ENCODE measurements around the gene FOXK2.
"Not testable (repeated sequence)": the region's sequence is repeated elsewhere in the genome, so short reads cannot be mapped to it uniquely, and the experiment has no call there.

FOXK2 gene

DNA sequence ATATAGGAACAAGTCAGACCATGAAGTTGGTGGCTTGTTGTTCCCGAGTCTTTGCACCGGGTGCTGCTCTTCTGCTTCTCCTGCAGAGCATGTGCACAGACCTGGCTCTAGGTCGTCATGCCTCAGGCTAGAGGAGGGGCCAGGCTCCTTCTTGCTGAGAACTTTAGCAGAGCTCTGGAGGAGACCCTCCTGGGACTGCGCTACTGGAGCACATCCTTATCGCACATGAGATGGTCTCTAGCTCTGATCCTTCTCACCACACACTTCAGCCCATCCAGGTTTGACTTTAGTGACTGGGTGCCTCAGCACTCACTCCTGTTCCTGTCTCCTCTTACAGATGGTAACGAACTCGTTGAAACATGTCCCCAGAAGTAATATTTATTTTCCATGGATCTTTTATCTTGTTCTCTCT lies 14.9 kb downstream of the FOXK2 start:
- no peak for DNase-seq

GRCh38 chr17:82536512-82537201 lies 17.1 kb downstream of the FOXK2 start:
- no peak for DNase-seq

- not testable (repeated sequence) for DNase-seq
These were observed 17.7 kb downstream of the FOXK2 start for GRCh38 chr17:82537228-82537627.

GRCh38 chr17:82539076-82539475 lies 19.5 kb downstream of the FOXK2 start:
- not testable (repeated sequence) for DNase-seq

GRCh38 chr17:82542439-82542838 lies 22.9 kb downstream of the FOXK2 start:
- no peak for DNase-seq

DNA sequence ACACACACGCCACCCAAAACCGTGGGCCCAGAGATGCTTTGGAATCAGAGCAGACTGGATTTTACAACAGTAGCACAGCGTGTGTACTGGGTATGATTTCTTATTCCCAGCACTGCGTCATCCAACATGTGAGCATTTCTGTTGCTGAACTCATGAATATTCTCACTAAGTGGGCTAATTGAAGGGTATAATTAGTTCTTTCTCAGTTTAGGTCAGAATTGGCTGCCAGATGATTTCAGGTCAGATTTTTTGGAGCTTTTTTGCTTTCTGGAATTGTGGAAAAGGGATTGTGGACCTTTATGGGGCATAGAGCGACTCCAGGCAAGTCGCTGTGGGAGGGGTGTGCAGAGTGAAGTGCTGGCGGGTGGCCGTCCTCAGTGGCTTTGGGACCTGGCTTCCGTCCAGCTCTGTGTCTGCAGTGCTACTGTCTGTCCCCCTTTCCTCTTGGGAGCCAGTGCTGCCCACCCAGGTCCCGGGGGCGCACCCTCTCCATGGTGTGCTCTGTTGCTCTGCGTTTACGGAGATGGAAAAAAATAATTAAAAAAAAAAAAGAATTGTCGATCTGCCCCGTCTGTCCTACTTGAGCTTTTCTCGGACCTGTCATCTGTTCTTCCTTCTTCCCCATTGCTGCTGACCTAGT lies 25.0 kb downstream of the FOXK2 start:
- DNase-seq: no peak

- DNase-seq: no peak
These were observed 25.5 kb downstream of the FOXK2 start for GRCh38 chr17:82545071-82545462.

GRCh38 chr17:82547981-82548380 lies 28.4 kb downstream of the FOXK2 start:
- no peak for DNase-seq

DNA sequence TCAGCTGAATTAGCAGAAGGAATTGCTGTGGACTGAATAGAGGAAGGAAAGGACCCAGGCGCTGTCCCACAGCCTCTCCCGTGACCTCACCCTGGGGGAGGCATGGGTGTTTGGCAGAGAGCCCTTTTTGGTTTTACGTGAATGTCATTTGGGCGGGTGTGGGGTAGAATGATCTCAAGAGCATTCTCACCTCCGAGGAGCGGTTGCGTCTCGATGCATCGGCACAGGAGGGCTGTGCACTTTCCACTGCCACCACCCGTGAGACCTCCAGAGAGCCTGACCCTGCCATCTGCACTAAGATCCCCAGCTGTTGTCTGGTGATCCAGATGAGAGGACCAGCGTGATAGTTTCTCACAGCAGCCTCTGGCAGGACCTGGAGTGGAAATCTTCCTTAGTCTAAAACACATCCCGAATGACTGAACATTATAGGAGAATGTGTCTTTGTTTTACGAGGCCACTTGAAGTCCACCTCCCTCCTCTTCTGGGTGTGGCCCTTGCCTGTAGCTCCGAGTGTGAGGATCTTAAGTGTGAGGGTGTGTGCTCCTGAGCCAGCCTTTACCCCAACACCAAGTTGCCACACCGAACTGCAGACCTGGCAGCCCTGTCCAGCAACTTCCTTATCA lies 29.3 kb downstream of the FOXK2 start:
- DNase-seq: no peak

DNA sequence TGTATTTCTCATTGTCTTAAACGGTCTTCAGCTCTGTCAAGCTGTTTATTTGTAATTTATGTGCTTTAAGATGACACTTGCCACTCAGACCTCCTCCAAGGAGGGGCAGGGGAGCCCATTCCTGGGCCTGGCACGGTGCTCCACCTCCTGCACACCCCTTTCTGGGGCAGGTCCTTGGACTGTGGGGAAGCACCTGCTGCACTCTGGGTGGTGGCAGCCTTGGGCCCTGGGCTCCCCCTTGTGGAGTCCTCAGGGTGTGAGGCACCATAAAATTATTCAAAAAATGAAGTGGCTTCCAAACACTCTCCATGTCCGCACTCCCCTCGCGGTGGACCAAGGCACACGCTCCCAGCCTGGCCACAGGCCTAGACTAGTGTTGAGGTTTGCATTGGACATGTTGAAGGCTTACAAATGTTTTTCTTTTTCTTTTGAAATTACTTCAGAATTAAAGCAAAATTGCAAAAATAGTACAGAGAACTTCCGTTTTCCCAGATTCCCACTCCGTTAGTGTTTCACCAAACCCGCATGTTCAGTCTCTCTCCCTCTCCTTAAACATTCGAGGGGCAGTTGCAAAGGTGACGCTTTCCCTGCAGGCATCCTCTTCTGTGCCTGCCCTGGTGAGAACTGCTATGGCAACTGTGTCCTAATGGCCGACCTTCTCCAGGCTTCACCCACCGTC lies 32.4 kb downstream of the FOXK2 start:
- DNase-seq: peak; percentile 57

- no peak for DNase-seq
These were observed 33.0 kb downstream of the FOXK2 start for GRCh38 chr17:82552580-82552979.

DNA sequence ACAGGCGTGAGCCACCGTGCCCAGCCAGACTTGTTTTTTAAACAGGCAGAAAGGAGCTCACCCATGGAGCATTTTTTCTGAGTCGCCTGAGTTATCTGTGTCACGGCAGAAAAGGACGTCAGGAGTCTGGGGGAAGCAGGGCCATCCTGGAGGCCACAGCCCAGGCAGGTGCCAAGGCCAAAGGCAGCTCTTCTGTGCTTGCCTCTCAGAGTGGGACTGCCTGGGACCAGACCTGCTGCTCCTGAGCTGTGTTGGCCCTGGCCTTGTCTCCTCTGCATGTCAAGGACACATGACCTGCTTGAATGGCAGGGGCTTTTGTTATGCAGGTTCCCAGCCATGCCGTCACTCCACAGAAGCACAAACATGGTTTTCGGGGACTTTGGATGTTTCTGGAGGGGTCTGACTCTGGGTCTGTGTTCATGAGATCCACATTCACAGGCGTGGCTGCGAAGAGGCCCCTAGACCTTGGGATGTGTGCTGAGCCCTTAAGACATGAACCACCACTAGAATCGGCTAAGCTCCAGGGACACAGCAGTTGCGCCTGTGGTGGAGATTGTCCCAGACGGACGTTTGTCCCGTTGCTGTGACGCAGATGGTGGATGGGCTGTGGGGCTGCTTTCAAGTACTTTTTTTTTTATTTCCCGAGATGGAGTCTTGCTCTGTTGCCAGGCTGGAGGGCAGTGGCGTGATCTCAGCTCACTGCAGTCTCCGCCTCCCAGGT lies 33.8 kb downstream of the FOXK2 start:
- DNase-seq: no peak

- not testable (repeated sequence) for DNase-seq
These were observed 38.0 kb downstream of the FOXK2 start for GRCh38 chr17:82557510-82557909.

DNA sequence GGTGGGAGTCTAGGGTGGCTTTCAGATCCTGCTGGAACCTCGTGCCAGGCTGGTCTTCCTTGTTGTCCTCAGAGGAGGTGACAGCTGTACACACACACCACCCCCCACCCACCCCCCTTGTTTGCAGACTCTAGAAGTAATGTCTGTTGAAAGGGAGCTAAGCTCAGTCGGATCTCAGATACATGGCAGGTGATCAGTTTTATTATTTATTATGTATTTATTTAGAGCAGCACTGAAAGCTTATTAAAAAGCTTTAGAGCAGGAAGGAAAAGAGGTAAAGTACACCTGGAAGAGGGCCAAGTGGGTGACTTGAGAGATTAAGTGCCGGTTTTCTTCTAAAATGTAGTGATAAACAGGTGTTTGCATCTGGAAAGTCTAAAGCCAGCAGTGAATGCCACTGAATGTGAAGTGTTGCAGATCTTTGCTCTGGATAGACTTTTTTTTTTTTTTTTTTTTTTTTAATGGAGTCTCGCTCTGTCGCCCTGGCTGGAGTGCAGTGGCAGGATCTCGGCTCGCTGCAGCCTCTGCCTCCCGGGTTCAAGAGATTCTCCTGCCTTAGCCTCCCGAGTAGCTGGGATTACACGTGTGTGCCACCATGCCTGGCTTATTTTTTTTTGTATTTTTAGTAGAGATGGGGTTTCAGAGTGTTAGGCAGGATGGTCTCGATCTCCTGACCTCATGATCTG lies 40.2 kb downstream of the FOXK2 start:
- DNase-seq: no peak

DNA sequence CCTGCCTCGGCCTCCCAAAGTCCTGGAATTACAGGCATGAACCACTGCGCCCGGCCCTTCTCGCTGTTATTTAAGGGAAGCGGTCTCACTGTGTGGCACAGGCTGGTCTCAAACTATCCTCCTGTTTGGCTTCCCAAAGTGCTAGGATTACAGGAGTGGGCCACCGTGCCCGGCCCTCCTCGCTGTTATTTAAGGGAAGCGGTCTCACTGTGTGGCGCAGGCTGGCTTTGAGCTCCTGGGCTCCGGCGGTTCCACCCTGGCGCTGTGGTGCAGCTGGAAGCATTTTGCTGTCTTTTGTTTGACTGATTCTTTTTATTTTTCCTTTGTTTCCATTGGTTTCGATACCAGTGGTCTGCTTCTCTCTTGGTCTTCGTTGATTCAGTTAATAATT lies 40.7 kb downstream of the FOXK2 start:
- no peak for DNase-seq

DNA sequence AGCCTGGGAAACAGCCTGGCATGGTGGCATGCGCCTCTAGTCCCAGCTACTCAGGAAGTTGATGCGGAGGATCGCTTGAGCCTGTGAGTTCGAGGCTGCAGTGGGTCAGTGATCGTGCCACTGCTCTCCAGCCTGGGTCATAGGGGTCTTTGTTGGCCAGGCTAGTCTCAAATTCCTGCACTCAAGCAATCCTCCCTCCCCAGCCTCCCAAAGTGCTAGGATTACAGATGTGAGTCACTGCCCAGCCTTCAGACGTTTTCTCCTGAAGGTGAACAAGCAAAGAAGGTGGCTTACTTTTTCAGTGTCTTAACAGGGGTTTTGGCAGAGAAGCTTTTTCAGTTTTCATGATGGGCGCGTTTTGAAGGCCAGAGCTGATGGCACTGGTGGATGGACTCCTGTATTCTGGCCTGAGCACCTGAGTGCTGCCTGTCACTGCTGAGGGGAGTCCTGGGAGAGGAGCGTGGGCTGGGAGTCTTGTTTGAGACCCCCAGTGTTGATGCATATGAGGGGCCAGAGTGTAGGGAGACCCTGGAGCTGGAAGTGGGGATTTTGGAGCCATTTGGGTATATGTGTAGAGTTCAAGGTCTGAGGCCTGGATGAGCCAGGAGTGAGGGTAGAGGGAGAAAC lies 41.4 kb downstream of the FOXK2 start:
- no peak for DNase-seq

DNA sequence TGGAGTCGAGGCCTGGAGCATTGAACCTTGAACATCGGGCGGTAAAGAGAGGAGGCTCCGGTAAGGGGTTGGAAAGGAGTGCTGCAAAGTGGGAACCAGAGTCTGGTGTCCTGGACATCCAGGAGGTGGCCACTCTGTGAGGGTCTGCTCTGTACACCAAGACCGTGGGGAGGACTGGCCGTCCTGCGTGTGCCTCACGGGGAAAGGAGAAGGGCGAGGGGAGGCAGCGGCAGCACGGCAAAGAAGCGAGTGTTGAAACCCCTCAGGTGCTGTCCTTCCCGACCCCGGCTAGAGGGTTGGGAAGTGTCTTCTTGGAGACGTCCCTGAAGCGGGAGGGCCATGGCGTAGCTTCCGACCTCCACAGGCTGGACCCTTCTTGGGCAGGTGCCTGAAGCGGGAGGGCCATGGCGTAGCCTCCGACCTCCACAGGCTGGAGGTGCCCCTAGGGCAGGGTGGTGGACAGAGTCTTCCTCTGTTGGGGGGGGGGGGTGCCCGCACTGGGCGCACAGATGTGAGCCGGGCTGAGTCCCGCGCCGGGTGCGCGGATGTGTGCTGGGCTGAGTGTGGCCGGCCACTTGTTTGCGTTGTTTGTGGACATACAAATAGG lies 42.0 kb downstream of the FOXK2 start:
- no peak for DNase-seq

GRCh38 chr17:82562718-82563220 lies 43.2 kb downstream of the FOXK2 start:
- DNase-seq: not testable (repeated sequence)

GRCh38 chr17:82563318-82563717 lies 43.8 kb downstream of the FOXK2 start:
- DNase-seq: no peak

DNA sequence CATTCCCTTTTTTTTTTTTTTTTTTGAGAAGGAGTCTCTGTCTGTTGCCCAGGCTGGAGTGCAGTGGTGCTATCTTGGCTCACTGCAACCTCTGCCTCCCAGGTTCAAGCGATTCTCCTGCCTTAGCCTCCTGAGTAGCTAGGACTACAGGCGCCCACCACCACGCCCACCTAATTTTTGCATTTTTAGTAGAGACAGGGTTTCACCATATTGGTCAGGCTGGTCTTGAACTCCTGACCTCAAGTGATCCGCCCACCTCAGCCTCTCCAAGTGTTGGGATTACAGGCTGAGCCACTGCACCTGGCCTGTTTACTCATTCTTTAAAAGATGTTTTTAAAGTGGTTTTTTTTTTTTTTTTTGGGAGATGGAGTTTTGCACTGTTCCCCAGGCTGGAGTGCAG lies 44.2 kb downstream of the FOXK2 start:
- not testable (repeated sequence) for DNase-seq

GRCh38 chr17:82564241-82564640 lies 44.7 kb downstream of the FOXK2 start:
- DNase-seq: no peak

Measured in right forelimb (tissue), 1 donor.